PC-3 (cell line): ENCODE results near the gene ASMTL. TPM values are rescaled to one million over a fixed set of nuclear protein-coding genes. Genes with fewer than 3 reads are reported as not detected.

Experiments
- ATAC-seq: fragments of 200-7000 bp; cut with Tn5 transposase; 2 replicates; pipeline ENCODE4 v1.9.1; 2020; ENCODE audit warnings: mild to moderate bottlenecking, moderate library complexity
- BruUV-seq: library from RNA; stranded (reverse); fragments of 400-500 nt; replicated peaks from 2 replicates; lab custom pipeline; 2021; lab: Mats Ljungman, UMichigan
- CTCF ChIA-PET: fragments of 300-600 bp; sonication (Branson Sonifier 250); formaldehyde crosslinking; loops from one replicate; lab custom pipeline; 2022; ENCODE audit warnings: antibody characterized with exemption; lab: Charles Lee
- POLR2A ChIA-PET: fragments of 300-600 bp; sonication (Branson Sonifier 250); formaldehyde crosslinking; loops from one replicate; lab custom pipeline; 2022; ENCODE audit warnings: antibody characterized with exemption; ENCODE audit not compliant: unreplicated experiment; lab: Charles Lee
- DNase-seq: peaks from one replicate; pipeline ENCODE4 v3.0.0-alpha.2; 2015
- H2AFZ ChIP-seq: fragments of 300-600 bp; sonication (generic); 2 replicates; pipeline ENCODE4 v1.6.0; 2016; ENCODE audit warnings: antibody characterized with exemption, low read length
- H3F3A ChIP-seq: fragments of 300-600 bp; sonication (generic); one replicate; pipeline ENCODE4 v1.6.0; 2017; ENCODE audit warnings: antibody characterized with exemption, low read length, control low read depth, mild to moderate bottlenecking; ENCODE audit not compliant: unreplicated experiment
- H3K27ac ChIP-seq: fragments of 300-600 bp; sonication (generic); 2 replicates; pipeline ENCODE4 v1.5.1; 2016; ENCODE audit warnings: mild to moderate bottlenecking, low read length
- H3K27me3 ChIP-seq: fragments of 300-600 bp; sonication (generic); 2 replicates; pipeline ENCODE4 v1.6.1; 2016; ENCODE audit warnings: low read length, mixed read lengths
- H3K36me3 ChIP-seq: fragments of 300-600 bp; sonication (generic); 2 replicates; pipeline ENCODE4 v1.6.1; 2016; ENCODE audit warnings: low read depth, mixed run types, low read length, mixed read lengths
- H3K4me1 ChIP-seq: fragments of 300-600 bp; sonication (generic); 2 replicates; pipeline ENCODE4 v1.5.1; 2016; ENCODE audit warnings: low read length; ENCODE audit not compliant: insufficient read depth
- H3K4me2 ChIP-seq: fragments of 300-600 bp; sonication (generic); 2 replicates; pipeline ENCODE4 v1.6.0; 2016; ENCODE audit warnings: low read length
- H3K4me3 ChIP-seq: fragments of 300-600 bp; sonication (generic); 2 replicates; pipeline ENCODE4 v1.5.1; 2016; ENCODE audit warnings: mild to moderate bottlenecking, low read length, mixed read lengths
- H3K79me2 ChIP-seq: fragments of 300-600 bp; sonication (generic); 2 replicates; pipeline ENCODE4 v1.6.1; 2017; ENCODE audit warnings: low read length, mixed read lengths
- H3K9ac ChIP-seq: fragments of 300-600 bp; sonication (generic); 2 replicates; pipeline ENCODE4 v1.6.0; 2016; ENCODE audit warnings: mild to moderate bottlenecking, low read length
- H3K9me2 ChIP-seq: fragments of 300-600 bp; sonication (generic); replicated peaks from 2 replicates; pipeline ENCODE4 v1.6.1; 2016; ENCODE audit warnings: mixed run types, low read length, mixed read lengths
- H3K9me3 ChIP-seq: fragments of 300-600 bp; sonication (generic); 2 replicates; pipeline ENCODE4 v1.6.1; 2016; ENCODE audit warnings: low read length, mixed read lengths
- H4K20me1 ChIP-seq: fragments of 300-600 bp; sonication (generic); 2 replicates; pipeline ENCODE4 v1.6.1; 2016; ENCODE audit warnings: low read length, mixed read lengths
- EZH2 ChIP-seq: fragments of 300-600 bp; sonication (generic); IDR thresholded peaks from one replicate; pipeline ENCODE4 v1.6.1; 2017; ENCODE audit warnings: antibody characterized with exemption, mild to moderate bottlenecking, low read length; ENCODE audit not compliant: unreplicated experiment
- EZH2phosphoT487 ChIP-seq: fragments of 300-600 bp; sonication (generic); IDR thresholded peaks from 2 replicates; pipeline ENCODE4 v1.6.1; 2018; ENCODE audit warnings: mild to moderate bottlenecking, antibody characterized with exemption, low read length, borderline replicate concordance
- intact Hi-C: fragments of 100-400 bp; cut with micrococcal nuclease; formaldehyde crosslinking; loops from 2 replicates; pipeline ENCODE4 v1.9.0; 2023
- total RNA-seq: library from RNA; depleted of rRNA; stranded (reverse); fragments of >200 nt; gene quantifications from 2 replicates; pipeline ENCODE4 v1.2.3, GENCODE V29; 2014
- TF ChIP-seq, protein P1 (sequence below): fragments of 300-600 bp; sonication (generic); conservative IDR thresholded peaks from 2 replicates; pipeline ENCODE4 v1.5.1; 2017; ENCODE audit warnings: antibody characterized with exemption, low read depth, mild to moderate bottlenecking, low read length

Gene ASMTL
- total RNA-seq, 1 experiment from 2014 or later = 6.7 TPM

DNA sequence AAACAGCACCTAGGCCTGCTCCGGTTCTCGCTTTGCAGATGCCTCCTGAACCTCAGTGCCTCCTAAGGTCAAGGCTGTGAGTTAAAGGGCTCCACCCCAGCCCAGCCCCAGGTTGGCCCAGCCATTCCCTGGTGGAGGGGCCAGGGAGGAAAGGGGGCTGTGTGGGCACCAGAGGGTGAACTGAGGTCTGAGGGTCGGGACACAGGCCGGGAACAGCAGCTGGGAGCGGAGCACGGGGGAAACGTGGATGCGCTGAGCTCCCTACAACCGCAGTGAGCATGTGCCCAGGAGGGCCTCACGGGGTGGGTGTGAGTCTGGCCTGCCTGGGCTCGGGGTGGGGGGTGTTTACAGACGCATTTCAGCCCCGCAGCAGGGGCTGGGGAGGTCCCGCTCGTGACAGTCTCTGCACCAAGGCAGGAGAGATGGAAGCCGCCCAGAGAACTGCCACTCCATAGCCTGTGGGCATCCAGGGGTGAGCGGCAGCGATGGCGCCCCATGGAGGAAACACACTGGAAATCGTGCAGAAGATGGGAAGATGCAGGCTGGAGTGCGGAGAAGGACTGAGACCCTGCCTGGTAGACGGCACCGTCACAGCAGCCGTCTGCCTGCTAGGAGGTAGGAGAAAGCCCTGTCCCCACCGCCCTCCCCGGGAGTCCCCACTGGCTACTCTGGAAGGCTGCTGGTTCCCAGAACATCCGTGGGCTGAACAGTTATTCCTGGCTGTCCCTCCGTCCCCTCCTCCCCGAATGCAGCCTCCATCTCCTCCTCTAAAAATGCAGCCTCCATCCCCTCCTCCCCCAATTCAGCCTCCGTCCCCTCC lies 50.9 kb downstream of the ASMTL start:
- Histone ChIP-seq H2AFZ (no peak overlapping the region), H3K4me2 (no peak overlapping the region), H3K36me3 (peaks cover 18% of the 10 kb centered on the region), H3K4me3 (no peak overlapping the region), H3K27me3 (no peaks in the 10 kb centered on the region), H3K9me2 (no peaks in the 10 kb centered on the region), H3K9ac (no peak overlapping the region), H3K79me2 (no peaks in the 10 kb centered on the region), H3K9me3 (no peaks in the 10 kb centered on the region), H3K27ac (no peak overlapping the region), H3K4me1 (no peaks in the 10 kb centered on the region), H4K20me1 (no peaks in the 10 kb centered on the region), H3F3A (no peaks in the 10 kb centered on the region)
- ATAC-seq (no peak), DNase-seq (no peak)
- ChIA-PET POLR2A (no interaction called here), CTCF (no interaction called here)
- intact Hi-C loops = no loop called here
- TF ChIP-seq EZH2phosphoT487 = no peak
- TF ChIP-seq, protein P1, sequence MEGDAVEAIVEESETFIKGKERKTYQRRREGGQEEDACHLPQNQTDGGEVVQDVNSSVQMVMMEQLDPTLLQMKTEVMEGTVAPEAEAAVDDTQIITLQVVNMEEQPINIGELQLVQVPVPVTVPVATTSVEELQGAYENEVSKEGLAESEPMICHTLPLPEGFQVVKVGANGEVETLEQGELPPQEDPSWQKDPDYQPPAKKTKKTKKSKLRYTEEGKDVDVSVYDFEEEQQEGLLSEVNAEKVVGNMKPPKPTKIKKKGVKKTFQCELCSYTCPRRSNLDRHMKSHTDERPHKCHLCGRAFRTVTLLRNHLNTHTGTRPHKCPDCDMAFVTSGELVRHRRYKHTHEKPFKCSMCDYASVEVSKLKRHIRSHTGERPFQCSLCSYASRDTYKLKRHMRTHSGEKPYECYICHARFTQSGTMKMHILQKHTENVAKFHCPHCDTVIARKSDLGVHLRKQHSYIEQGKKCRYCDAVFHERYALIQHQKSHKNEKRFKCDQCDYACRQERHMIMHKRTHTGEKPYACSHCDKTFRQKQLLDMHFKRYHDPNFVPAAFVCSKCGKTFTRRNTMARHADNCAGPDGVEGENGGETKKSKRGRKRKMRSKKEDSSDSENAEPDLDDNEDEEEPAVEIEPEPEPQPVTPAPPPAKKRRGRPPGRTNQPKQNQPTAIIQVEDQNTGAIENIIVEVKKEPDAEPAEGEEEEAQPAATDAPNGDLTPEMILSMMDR = no peak
- TF ChIP-seq EZH2 = no peak
- no TSS peak for BruUV-seq

DNA sequence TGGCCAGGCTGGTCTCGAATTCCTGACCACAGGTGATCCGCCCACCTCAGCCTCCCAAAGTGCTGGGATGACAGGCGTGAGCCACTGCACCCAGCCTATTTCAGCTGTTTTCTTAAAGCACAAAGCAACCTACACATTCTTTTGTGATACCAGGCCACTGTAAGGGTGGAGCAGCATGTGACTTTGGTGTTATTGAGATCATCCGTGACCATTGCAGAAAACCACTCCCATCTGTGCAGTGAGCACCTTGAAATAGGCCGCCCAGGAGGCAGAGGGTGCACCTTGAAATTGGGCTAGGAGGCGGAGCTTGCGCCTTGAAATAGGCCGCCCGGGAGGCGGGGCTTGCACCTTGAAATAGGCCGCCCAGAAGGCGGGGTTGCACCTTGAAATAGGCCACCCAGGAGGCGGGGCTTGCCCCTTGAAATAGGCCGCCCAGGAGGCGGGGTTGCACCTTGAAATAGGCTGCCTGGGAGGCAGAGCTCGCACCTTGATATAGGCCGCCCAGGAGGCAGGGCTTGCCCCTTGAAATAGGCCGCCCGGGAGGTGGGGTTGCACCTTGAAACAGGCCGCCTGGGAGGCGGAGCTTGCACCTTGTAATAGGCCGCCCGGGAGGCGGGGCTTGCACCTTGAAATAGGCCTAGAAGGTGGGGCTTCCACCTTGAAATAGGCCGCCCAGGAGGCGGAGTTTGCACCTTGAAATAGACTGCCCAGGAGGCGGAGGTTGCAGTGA lies 51.8 kb downstream of the ASMTL start:
- no peak for TF ChIP-seq EZH2
- TF ChIP-seq, protein P1 = no peak
- TF ChIP-seq EZH2phosphoT487 = no peak
- peaks cover under 1% of the 10 kb centered on the region; the same call in 1 of the 2 replicates for H3K79me2 ChIP-seq
- H3K9ac ChIP-seq = no peak overlapping the region
- H3K9me2 ChIP-seq = no peaks in the 10 kb centered on the region
- no peak overlapping the region for H2AFZ ChIP-seq
- no peak overlapping the region for H3K27ac ChIP-seq
- intact Hi-C loops = no loop called here
- ATAC-seq = no peak
- POLR2A ChIA-PET = no interaction called here
- H3K36me3 ChIP-seq = peaks cover 12% of the 10 kb centered on the region
- H4K20me1 ChIP-seq = no peaks in the 10 kb centered on the region
- no peaks in the 10 kb centered on the region for H3F3A ChIP-seq
- no peak overlapping the region for H3K4me3 ChIP-seq
- H3K4me1 ChIP-seq = no peaks in the 10 kb centered on the region
- no peaks in the 10 kb centered on the region for H3K27me3 ChIP-seq
- H3K4me2 ChIP-seq = no peak overlapping the region
- no peaks in the 10 kb centered on the region for H3K9me3 ChIP-seq
- BruUV-seq = no TSS peak
- DNase-seq = no peak
- CTCF ChIA-PET = no interaction called here
